ENCODE measurements around the gene STAT5A. TPM values are rescaled to one million over a fixed set of nuclear protein-coding genes. Genes with fewer than 3 reads are reported as not detected.

The STAT5A gene
- total and polyA plus RNA-seq, 2 experiments from 2014 or later = 2.3 to 18.1 TPM

- TF ChIP-seq ETS1 (IDR thresholded peaks at IDR 0.05) (no peak), ZNF114 (CRISPR knock-in tag; IDR thresholded peaks at IDR 0.05) (no peak)
Measured at GRCh38 chr17:42284024-42284369, 4.3 kb upstream of the STAT5A start (continued).

GRCh38 chr17:42284566-42284965, 3.7 kb upstream of the STAT5A start:
- Histone ChIP-seq H3K27ac (ENCODE audit: low read depth) (no peak overlapping the region), H2AFZ (no peak overlapping the region), H4K20me1 (replicated peaks; ENCODE audit: insufficient read depth) (no peaks in the 10 kb centered on the region), H3K79me2 (replicated peaks; ENCODE audit: insufficient read depth) (no peaks in the 10 kb centered on the region), H3K4me3 (no peak overlapping the region), H3K9me2 (ENCODE audit: insufficient read depth) (no peaks in the 10 kb centered on the region), H3K36me3 (ENCODE audit: insufficient read depth) (no peaks in the 10 kb centered on the region), H3K4me2 (no peak overlapping the region), H3F3A (replicated peaks; ENCODE audit: low read depth) (peaks cover 9% of the 10 kb centered on the region; the same call in 1 of the 2 replicates), H3K27me3 (ENCODE audit: insufficient read depth) (peaks cover 29% of the 10 kb centered on the region), H3K4me1 (ENCODE audit: insufficient read depth) (peaks cover 13% of the 10 kb centered on the region)
- Mint-ChIP-seq H3K9me3 (no peaks in the 10 kb centered on the region), H3K27ac (no peak overlapping the region), H3K4me1 (peaks cover 29% of the 10 kb centered on the region), H3K27me3 (ENCODE audit: insufficient read depth, low read depth, poor library complexity) (peaks cover 31% of the 10 kb centered on the region), H3K4me3 (no peak overlapping the region), H3K36me3 (ENCODE audit: low read depth) (no peaks in the 10 kb centered on the region)
- ATAC-seq (no peak), DNase-seq (ENCODE audit: low spot score) (no peak)
- TF ChIP-seq, protein P1, sequence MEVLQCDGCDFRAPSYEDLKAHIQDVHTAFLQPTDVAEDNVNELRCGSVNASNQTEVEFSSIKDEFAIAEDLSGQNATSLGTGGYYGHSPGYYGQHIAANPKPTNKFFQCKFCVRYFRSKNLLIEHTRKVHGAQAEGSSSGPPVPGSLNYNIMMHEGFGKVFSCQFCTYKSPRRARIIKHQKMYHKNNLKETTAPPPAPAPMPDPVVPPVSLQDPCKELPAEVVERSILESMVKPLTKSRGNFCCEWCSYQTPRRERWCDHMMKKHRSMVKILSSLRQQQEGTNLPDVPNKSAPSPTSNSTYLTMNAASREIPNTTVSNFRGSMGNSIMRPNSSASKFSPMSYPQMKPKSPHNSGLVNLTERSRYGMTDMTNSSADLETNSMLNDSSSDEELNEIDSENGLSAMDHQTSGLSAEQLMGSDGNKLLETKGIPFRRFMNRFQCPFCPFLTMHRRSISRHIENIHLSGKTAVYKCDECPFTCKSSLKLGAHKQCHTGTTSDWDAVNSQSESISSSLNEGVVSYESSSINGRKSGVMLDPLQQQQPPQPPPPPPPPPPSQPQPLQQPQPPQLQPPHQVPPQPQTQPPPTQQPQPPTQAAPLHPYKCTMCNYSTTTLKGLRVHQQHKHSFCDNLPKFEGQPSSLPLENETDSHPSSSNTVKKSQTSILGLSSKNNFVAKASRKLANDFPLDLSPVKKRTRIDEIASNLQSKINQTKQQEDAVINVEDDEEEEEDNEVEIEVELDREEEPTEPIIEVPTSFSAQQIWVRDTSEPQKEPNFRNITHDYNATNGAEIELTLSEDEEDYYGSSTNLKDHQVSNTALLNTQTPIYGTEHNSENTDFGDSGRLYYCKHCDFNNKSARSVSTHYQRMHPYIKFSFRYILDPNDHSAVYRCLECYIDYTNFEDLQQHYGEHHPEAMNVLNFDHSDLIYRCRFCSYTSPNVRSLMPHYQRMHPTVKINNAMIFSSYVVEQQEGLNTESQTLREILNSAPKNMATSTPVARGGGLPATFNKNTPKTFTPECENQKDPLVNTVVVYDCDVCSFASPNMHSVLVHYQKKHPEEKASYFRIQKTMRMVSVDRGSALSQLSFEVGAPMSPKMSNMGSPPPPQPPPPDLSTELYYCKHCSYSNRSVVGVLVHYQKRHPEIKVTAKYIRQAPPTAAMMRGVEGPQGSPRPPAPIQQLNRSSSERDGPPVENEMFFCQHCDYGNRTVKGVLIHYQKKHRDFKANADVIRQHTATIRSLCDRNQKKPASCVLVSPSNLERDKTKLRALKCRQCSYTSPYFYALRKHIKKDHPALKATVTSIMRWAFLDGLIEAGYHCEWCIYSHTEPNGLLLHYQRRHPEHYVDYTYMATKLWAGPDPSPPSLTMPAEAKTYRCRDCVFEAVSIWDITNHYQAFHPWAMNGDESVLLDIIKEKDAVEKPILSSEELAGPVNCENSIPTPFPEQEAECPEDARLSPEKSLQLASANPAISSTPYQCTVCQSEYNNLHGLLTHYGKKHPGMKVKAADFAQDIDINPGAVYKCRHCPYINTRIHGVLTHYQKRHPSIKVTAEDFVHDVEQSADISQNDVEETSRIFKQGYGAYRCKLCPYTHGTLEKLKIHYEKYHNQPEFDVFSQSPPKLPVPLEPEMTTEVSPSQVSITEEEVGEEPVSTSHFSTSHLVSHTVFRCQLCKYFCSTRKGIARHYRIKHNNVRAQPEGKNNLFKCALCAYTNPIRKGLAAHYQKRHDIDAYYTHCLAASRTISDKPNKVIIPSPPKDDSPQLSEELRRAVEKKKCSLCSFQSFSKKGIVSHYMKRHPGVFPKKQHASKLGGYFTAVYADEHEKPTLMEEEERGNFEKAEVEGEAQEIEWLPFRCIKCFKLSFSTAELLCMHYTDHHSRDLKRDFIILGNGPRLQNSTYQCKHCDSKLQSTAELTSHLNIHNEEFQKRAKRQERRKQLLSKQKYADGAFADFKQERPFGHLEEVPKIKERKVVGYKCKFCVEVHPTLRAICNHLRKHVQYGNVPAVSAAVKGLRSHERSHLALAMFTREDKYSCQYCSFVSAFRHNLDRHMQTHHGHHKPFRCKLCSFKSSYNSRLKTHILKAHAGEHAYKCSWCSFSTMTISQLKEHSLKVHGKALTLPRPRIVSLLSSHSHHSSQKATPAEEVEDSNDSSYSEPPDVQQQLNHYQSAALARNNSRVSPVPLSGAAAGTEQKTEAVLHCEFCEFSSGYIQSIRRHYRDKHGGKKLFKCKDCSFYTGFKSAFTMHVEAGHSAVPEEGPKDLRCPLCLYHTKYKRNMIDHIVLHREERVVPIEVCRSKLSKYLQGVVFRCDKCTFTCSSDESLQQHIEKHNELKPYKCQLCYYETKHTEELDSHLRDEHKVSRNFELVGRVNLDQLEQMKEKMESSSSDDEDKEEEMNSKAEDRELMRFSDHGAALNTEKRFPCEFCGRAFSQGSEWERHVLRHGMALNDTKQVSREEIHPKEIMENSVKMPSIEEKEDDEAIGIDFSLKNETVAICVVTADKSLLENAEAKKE (CRISPR knock-in tag; IDR thresholded peaks at IDR 0.05) = no peak
- TF ChIP-seq ZNF114 (CRISPR knock-in tag; IDR thresholded peaks at IDR 0.05) (no peak), ZNF331 (CRISPR knock-in tag; IDR thresholded peaks at IDR 0.05; ENCODE audit: low read depth) (no peak), NANOG (IDR thresholded peaks at IDR 0.05; ENCODE audit: borderline replicate concordance) (no peak)
- TF ChIP-seq, protein P2, sequence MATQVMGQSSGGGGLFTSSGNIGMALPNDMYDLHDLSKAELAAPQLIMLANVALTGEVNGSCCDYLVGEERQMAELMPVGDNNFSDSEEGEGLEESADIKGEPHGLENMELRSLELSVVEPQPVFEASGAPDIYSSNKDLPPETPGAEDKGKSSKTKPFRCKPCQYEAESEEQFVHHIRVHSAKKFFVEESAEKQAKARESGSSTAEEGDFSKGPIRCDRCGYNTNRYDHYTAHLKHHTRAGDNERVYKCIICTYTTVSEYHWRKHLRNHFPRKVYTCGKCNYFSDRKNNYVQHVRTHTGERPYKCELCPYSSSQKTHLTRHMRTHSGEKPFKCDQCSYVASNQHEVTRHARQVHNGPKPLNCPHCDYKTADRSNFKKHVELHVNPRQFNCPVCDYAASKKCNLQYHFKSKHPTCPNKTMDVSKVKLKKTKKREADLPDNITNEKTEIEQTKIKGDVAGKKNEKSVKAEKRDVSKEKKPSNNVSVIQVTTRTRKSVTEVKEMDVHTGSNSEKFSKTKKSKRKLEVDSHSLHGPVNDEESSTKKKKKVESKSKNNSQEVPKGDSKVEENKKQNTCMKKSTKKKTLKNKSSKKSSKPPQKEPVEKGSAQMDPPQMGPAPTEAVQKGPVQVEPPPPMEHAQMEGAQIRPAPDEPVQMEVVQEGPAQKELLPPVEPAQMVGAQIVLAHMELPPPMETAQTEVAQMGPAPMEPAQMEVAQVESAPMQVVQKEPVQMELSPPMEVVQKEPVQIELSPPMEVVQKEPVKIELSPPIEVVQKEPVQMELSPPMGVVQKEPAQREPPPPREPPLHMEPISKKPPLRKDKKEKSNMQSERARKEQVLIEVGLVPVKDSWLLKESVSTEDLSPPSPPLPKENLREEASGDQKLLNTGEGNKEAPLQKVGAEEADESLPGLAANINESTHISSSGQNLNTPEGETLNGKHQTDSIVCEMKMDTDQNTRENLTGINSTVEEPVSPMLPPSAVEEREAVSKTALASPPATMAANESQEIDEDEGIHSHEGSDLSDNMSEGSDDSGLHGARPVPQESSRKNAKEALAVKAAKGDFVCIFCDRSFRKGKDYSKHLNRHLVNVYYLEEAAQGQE (IDR thresholded peaks at IDR 0.05; ENCODE audit: unreplicated experiment) = no peak

Measured in GM23338 (cell line).